Bladder microvascular endothelial cell (primary cell): ENCODE measurements around the gene ZFP69. TPM values are rescaled to one million over a fixed set of nuclear protein-coding genes. Genes with fewer than 3 reads are reported as not detected.

Source experiments
- total RNA-seq: library from RNA; depleted of rRNA; stranded (reverse); fragments of >200 nt; gene quantifications from 2 replicates; pipeline ENCODE4 v1.2.3, GENCODE V29; 2014

The ZFP69 gene
- 1.9 and 2.4 TPM in 2 replicates for total RNA-seq

DNA sequence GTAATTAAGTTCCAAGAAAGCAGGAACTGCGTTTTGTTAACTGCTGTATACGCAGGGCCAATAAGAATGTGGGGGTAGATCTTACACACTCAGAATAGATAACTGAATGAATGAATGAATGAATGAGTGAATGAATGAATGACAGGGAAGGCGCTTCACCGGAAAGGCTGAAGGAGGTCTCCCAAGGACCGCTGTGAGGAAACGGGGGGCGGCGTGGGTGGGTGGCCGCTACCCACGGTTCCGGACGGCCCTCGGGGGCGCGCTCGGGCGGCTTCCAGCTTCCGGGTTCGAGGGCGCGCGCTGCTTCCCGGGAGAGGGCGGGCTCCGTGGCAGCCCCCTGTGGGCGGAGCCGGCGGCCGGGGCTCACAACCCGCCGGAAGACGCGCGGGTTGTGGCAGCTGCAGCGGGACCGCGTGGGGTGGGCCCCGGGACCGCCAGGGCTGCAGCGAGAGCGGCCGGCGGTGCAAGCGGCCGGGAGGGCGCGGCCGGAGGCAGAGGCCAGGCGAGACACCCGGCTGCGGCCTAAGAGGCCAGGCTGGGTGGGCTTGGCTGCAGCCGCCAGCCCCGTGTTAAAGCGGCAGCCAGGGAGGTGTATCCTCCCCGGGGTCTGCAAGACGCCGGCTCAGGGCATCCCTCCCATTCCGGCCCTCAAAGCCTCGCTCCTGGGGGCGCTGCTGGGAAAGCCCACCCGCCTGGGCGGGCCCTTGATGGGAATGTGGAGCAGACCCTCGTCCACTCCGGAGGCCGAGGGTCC lies at the start of gene ZFP69:
Gene ZFP69 (plus strand): TSS at position 367 of the 754 bp plus-strand sequence. CDS start 2,072 bp downstream, outside the sequence.

DNA sequence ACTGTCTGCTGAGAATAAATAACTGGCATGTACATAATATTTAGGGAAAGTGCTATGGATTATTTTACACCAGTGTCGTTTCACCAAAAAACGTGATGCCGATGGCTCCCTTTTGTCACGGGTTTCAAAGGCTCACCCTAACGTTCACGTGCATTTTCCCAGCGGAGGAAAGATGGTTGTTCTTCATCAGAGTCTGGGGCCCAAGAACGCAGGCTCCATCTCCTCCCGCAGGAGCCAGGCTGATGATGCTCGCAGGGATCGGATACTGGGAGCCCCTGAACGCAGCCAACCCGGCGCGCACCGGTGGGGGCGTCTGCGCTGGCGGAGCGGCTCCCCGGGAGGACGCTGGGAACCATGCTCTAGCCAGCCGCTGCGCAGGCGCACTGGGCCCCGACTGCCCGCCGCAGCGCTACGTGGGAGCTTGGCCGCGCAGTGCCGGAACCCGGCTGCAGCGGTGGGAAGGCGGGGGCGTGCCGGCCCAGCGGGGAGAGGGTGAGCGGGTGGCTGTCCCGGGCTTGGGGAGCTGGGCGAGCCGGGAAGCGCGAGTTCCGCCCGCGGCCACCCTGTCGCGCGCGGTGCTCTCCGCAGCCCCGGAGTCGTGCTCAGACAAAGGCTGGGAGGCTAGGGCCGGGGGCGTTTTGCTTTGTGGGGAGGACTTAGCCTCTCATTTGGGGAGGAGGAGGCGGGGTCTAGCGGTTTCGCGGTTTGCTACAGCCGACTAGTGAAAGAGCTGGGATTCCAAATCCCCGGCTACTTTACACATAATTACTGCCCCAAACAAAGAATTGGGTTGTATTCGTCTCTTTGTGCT lies 27.2 kb upstream of the ZFP69 start, which contains the start of gene ZFP69B:
Gene ZFP69B (plus strand): TSS at position 793 of the 811 bp plus-strand sequence. CDS start 486 bp downstream, outside the sequence.

DNA sequence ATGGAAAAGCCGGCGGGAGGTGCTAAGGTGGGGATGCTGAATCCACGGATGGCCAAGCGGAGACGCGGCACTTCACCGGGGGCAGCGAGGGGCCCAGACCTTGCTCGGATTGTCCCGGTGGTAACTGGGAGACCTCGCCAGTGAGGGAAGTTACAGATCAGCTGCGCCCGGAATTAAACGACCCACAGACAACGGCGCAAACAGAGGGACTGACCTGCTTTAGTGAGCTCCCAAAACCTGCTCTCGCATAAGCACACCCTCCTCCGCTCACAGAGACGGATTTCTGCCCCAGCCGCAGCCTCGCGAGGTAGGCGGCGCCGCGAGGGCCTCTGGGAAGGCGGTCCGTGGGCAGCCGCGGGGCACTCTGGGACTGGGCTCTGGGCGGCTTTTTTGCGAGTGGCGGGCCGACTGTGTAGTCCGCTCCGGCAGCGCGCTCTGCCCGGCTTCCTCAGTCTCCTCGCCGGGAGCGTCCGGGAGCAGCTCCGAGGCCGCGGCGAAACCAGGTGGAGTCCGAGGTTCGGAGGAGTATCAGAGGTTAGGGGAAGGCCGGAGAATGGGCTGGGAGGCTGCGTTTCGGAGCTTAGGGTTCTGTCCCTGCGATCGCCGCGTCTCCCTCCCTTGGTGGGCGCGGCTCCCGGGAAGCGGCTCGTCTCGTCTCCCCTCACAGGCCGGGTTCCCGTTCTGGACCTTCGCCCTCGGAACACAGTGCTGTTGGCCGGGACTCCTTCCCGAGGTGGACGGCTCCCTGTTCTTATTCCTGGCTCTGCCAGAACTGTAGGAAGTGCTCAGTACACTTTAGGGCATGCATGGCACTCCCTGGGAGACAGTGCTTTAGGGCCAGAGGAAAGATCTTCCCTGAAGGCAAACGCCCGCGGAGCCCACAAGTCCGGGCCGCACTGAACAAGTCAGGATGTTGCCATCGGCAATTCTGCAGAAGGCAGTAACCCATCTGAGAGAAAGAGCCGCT lies 31.6 kb downstream of the ZFP69 start, which contains the start of gene EXO5:
Gene EXO5 (plus strand): TSS at position 393 of the 967 bp plus-strand sequence. CDS start 5,778 bp downstream, outside the sequence.

DNA sequence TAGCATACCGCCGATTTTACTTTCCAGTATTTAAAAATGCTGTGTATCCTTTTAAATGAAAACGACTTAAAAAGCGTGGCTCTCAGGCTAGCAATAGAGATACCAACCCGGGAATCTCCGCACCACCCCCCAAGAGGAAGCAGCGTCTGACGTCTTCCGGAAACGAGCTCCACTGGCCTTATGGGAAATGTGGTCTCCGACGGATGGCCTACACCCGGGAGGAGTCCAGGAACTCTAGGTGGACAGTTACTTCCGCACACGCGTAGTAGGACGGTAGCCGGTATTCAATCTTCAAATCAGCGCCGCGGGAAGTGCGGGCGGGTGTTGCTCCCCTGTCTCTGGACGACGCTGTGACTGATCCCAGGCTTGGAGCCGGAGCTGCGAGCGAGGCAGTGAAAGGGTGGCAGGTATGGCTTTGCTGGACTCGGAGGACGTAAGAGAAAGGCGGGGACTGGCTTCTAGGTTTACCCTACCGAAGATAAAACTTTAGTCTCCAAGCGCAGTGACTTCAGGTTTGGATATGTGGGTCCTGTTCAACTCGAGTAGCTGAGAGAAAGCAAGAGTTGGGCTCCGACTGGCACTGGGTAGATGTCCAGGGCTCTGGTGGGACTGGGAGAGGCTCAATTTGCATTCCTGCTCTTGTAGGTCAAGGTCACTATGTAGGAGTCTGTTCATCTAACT lies 54.4 kb downstream of the ZFP69 start, which contains the start of gene ZNF684:
Gene ZNF684 (plus strand): TSS at position 257 of the 681 bp plus-strand sequence. CDS start 1,530 bp downstream, outside the sequence.

Other genes with a start within 250 kb of the ZFP69 start
- gene TMCO2, start 229.4 kb upstream of the ZFP69 start, total RNA-seq, result 0.16 TPM in 1 of 2 replicates, not detected in the other
- gene ZMPSTE24, start 219.1 kb upstream of the ZFP69 start, total RNA-seq, result 46.3 and 64.7 TPM in 2 replicates
- 0.16 and 0.63 TPM in 2 replicates for gene COL9A2, start 160.0 kb upstream of the ZFP69 start, total RNA-seq
- gene SMAP2, start 103.6 kb upstream of the ZFP69 start, total RNA-seq, result 2.8 and 7.2 TPM in 2 replicates
- 1.6 and 1.9 TPM in 2 replicates for gene ZFP69B, start 26.8 kb upstream of the ZFP69 start, total RNA-seq
- 6.8 and 9.0 TPM in 2 replicates for gene EXO5, start 31.5 kb downstream of the ZFP69 start, total RNA-seq
- 4.0 and 4.7 TPM in 2 replicates for gene ZNF684, start 54.3 kb downstream of the ZFP69 start, total RNA-seq
- gene RIMS3, start 188.4 kb downstream of the ZFP69 start, total RNA-seq, result 0.16 and 0.25 TPM in 2 replicates
- 19.1 and 24.4 TPM in 2 replicates for gene NFYC, start 214.4 kb downstream of the ZFP69 start, total RNA-seq